ENCODE data around the gene SDS. TPM values are rescaled to one million over a fixed set of nuclear protein-coding genes. Genes with fewer than 3 reads are reported as not detected.

Gene SDS
- total RNA-seq (2022; extraction: Qiagen RNA extraction; ENCODE audit: low read depth): 0.34 to 1.1 TPM (median 0.82 TPM) in 5 replicates

DNA sequence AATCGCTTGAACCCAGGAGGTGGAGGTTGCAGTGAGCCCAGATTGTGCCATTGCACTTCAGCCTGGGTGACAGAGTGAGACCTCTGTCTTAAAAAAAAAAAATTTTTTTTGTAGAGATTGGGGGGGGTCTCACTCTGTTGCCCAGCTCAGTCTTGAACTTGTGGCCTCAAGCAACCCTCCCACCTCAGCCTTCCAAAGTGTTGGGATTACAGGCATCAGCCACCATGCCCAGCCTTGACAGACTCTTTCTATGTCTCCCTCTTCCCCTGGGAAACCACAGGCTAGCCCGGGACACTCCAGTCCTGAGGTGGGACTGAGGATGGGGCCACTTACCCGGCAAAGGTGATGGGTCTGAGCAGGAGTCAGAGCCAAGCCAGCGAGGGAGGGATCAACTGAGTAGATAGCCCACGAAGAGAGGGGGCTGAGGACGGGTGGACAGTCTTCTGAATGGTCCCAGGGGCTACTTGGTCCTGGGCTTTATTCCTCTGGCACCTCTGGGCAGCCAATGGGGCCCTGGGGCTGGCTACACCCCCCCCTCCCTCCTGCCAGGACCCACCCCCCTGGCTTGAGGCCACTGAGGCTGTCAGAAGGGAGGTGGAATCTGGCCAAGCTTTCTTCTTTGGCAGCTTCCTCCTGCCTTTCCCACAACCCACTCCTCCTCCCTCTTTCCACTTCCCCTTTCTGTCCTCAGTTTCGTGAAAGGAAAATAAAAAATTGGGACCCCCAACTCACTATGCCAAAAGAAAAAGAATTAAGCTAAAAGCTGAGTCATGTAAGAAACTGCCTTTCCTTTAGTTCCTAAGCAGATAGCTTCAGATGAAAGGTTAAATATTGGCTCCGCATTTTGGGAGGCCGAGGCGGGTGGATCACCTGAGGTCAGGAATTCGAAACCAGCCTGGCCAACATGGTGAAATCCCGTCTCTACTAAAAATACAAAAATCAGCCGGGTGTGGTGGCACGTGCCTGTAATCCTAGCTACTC lies at the start of gene SDS:
SDS (minus strand) TSS at position 453 of the 981 bp plus-strand sequence. CDS start 4,179 bp downstream, outside the sequence.

GRCh38 chr12:113422030-113422885 lies 18.6 kb upstream of the SDS start, which contains the start of gene SDSL:
TSS of gene SDSL (plus strand) at chr12:113422380. CDS start at chr12:113427983, 5,603 bp downstream.

DNA sequence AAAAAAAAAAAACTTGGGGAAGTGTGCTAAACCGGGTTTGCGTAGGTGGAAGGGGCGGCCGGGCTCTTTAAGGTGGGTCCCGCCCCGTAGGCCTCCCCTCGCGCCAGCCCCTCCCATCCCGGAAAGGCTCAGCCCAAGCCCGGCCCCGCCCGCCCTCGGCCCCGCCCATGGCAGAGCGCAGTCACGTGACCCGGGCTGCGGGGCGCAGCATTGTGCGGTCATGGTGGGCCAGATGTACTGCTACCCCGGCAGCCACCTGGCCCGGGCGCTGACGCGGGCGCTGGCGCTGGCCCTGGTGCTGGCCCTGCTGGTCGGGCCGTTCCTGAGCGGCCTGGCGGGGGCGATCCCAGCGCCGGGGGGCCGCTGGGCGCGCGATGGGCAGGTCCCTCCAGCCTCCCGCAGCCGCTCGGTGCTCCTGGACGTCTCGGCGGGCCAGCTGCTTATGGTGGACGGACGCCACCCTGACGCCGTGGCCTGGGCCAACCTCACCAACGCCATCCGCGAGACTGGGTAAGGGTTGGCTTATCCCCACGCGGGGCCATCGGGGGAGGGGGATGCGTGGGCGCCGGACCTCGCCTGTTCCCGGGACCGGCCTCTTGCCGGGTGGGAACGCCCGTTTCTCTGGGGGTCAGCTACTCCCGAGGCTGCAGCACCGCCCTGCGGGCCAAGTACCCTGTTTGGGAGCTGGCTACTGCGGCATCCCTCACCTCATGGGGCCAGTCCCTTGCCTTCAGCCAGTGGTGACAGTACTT lies 45.1 kb downstream of the SDS start, which contains the start of gene PLBD2:
PLBD2 (plus strand) TSS at position 207 of the 752 bp plus-strand sequence; CDS start at position 221, 14 bp downstream.

Other genes with a start within 250 kb of the SDS start
- gene DDX54, start 218.4 kb downstream of the SDS start, total RNA-seq (2022; extraction: Qiagen RNA extraction; ENCODE audit: low read depth): 49.9 to 80.9 TPM (median 73.8 TPM) in 5 replicates
- gene RITA1, start 218.2 kb downstream of the SDS start, total RNA-seq (2022; extraction: Qiagen RNA extraction; ENCODE audit: low read depth): 24.9 to 34.6 TPM (median 33.9 TPM) in 5 replicates
- gene TPCN1, start 182.4 kb downstream of the SDS start, total RNA-seq (2022; extraction: Qiagen RNA extraction; ENCODE audit: low read depth): 18.6 to 22.2 TPM (median 19.2 TPM) in 5 replicates
- gene SLC8B1, start 68.8 kb downstream of the SDS start, total RNA-seq (2022; extraction: Qiagen RNA extraction; ENCODE audit: low read depth): 6.7 to 10.6 TPM (median 9.5 TPM) in 5 replicates
- 27.4 to 34.4 TPM (median 33.7 TPM) in 5 replicates for gene PLBD2, start 45.3 kb downstream of the SDS start, total RNA-seq (2022; extraction: Qiagen RNA extraction; ENCODE audit: low read depth)
- 24.3 to 29.0 TPM (median 26.8 TPM) in 5 replicates for gene SDSL, start 18.5 kb upstream of the SDS start, total RNA-seq (2022; extraction: Qiagen RNA extraction; ENCODE audit: low read depth)
- gene LHX5, start 68.0 kb upstream of the SDS start, total RNA-seq (2022; extraction: Qiagen RNA extraction; ENCODE audit: low read depth): 0.03 to 0.08 TPM (median 0.07 TPM) in 3 of 5 replicates, not detected in the others